Sigmoid colon (tissue), 4 donors: ENCODE measurements around the gene ELOB.

Experiments
- EP300 ChIP-seq, 4 donors: sonication (generic); formaldehyde crosslinking; IDR thresholded peaks; one replicate each; pipeline ENCODE4 v1.6.1; 2017; ENCODE audit warnings: antibody characterized with exemption in 4 of 4
- POLR2A ChIP-seq, 2 donors: fragments of 450-650 bp; IDR thresholded peaks; one replicate each; pipeline ENCODE4 v1.6.1; 2016; ENCODE audit warnings: antibody characterized with exemption in 2 of 2, mild to moderate bottlenecking in 2 of 2, moderate library complexity in 2 of 2
- POLR2AphosphoS5 ChIP-seq, 4 donors: sonication (generic); formaldehyde crosslinking; IDR thresholded peaks; one replicate each; pipeline ENCODE4 v1.6.1; 2017; ENCODE audit warnings: antibody characterized with exemption in 4 of 4
- TF ChIP-seq, protein P1 (sequence below), 4 experiments: fragments of 450-650 bp in 3 of 4; fragments of 200-600 bp in 1 of 4; IDR thresholded peaks; one replicate each; pipeline ENCODE4 v1.5.1; 2016 to 2019; ENCODE audit warnings: antibody characterized with exemption in 4 of 4, mild to moderate bottlenecking in 3 of 4, moderate library complexity in 2 of 4

DNA sequence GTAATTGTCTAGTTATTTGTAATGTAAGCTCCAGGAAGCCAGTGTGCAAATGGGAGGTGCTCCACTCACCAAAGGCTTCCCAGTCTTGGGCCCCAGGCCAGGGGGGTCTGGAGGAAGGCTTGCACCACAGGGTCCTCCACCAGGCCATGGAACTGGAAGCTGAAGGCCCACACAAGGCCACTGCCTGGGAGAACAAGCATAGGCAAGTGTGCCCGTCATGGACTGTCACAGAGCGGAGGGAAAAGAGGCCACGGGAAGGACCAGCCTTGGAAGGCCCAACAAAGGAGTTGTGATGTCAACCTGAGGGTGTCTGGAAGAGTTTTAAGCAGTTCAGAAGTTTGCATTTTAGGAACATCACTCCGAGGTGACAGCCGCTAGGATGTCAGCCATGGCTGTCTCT is 27.6 kb downstream of the ELOB start:
- TF ChIP-seq, protein P1, sequence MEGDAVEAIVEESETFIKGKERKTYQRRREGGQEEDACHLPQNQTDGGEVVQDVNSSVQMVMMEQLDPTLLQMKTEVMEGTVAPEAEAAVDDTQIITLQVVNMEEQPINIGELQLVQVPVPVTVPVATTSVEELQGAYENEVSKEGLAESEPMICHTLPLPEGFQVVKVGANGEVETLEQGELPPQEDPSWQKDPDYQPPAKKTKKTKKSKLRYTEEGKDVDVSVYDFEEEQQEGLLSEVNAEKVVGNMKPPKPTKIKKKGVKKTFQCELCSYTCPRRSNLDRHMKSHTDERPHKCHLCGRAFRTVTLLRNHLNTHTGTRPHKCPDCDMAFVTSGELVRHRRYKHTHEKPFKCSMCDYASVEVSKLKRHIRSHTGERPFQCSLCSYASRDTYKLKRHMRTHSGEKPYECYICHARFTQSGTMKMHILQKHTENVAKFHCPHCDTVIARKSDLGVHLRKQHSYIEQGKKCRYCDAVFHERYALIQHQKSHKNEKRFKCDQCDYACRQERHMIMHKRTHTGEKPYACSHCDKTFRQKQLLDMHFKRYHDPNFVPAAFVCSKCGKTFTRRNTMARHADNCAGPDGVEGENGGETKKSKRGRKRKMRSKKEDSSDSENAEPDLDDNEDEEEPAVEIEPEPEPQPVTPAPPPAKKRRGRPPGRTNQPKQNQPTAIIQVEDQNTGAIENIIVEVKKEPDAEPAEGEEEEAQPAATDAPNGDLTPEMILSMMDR (IDR thresholded peaks at IDR 0.05): no peak
- TF ChIP-seq EP300 (IDR thresholded peaks at IDR 0.05) (no peak), POLR2A (IDR thresholded peaks at IDR 0.05) (no peak), POLR2AphosphoS5 (IDR thresholded peaks at IDR 0.05) (no peak)
